Measurements from ENCODE around the gene CDC20. TPM values are rescaled to one million over a fixed set of nuclear protein-coding genes. Genes with fewer than 3 reads are reported as not detected.

CDC20 gene
- total and polyA plus RNA-seq, 2 of the 8 experiments (the other 6 are each of a cell fraction or from before 2014, with no cell fraction given), result 214 to 221 TPM

DNA sequence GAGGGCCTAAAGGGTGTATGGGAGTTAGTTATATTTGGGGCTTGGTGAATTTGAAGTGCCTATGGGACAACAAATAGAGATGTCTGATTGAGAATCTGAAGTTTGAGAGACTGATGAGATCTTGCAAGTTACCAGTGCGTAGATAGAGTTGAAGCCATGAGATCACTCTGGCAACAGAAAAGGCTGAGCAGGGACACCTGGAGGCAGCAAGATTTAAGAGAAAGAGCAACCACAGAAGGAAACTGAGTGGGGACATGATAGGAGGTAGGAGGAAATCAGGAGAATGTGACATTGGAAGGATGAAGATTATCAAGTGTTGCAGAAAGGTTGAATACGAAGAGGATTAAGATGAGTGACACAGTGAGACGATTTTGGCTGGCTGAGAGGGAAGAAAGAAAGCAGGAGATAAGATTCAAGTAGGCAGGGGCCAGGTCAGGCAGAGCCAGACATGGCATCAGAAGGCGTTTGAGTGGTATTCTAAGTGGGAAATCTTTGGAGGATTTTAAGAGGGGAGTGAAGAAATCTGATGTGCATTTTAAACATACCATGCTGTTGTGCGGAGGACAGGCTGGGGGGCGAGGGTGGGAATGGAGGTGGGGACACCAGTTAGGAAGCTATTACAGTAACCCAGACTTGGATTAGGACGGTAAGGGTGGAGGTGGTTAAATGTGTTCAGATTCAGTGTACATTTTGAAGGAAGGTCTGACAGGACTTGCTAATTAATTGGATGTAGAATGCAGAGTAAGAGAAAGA is 24.2 kb upstream of the CDC20 start:
- no peak overlapping the region for H3K27ac ChIP-seq (ENCODE audit: low read depth, low read length)
- no peak overlapping the region for H2AFZ ChIP-seq (ENCODE audit: low read length)
- H2BK20ac ChIP-seq (ENCODE audit: low read length), result no peak overlapping the region
- H3K4ac ChIP-seq (replicated peaks; ENCODE audit: insufficient read length, low read depth, low read length), result no peak overlapping the region
- H4K8ac ChIP-seq (ENCODE audit: extremely low read depth, insufficient read depth, low read length), result no peak overlapping the region
- no peak overlapping the region for H2AK5ac ChIP-seq (ENCODE audit: low read depth, low read length)
- H2BK15ac ChIP-seq (ENCODE audit: low read length), result peak overlapping the region; percentile 18; the same call in 1 of the 2 replicates
- no peaks in the 10 kb centered on the region for H3K27me3 ChIP-seq (replicated peaks in 1 of 4; ENCODE audit: control insufficient read depth in 3 of 4, extremely low read depth in 1 of 4, insufficient read depth in 3 of 4, low read length in 3 of 4)
- no peaks in the 10 kb centered on the region for H4K20me1 ChIP-seq (replicated peaks in 1 of 2; ENCODE audit: control insufficient read depth in 1 of 2, insufficient read depth in 2 of 2, low read length in 2 of 2)
- TF ChIP-seq RAD21 (IDR thresholded peaks at IDR 0.05 in 1 of 2, conservative IDR thresholded peaks at IDR 0.05 in 1 of 2; ENCODE audit: low read depth in 2 of 2, low read length in 2 of 2) (peak in 1 of 2 experiments; percentile 13; a peak in 1 of 4 replicates), RXRA (IDR thresholded peaks at IDR 0.05; ENCODE audit: insufficient read depth, low read depth, low read length) (no peak)
- H2BK120ac ChIP-seq (replicated peaks; ENCODE audit: low read depth, low read length), result no peak overlapping the region
- no peak overlapping the region for H2BK5ac ChIP-seq (ENCODE audit: low read depth, low read length)
- no peaks in the 10 kb centered on the region for H3K79me1 ChIP-seq (ENCODE audit: low read depth, low read length)
- no peaks in the 10 kb centered on the region for H3K79me2 ChIP-seq (ENCODE audit: control insufficient read depth in 1 of 2, insufficient read depth in 2 of 2, low read length in 2 of 2)
- H3K4me3 ChIP-seq (ENCODE audit: extremely low read depth in 1 of 4, insufficient read depth in 2 of 4, low read depth in 3 of 4, low read length in 4 of 4), result no peak overlapping the region
- peaks cover 0 to 8% (median 3%) of the 10 kb centered on the region in 4 experiments; a peak in 3 of 7 replicates for H3K4me1 ChIP-seq (replicated peaks in 1 of 4; ENCODE audit: control insufficient read depth in 3 of 4, insufficient read depth in 4 of 4, low read length in 3 of 4)
- no peak overlapping the region for H3K56ac ChIP-seq (replicated peaks; ENCODE audit: insufficient read length, low read depth, low read length)
- FAIRE-seq, result no peak
- DNase-seq (ENCODE audit: low read depth in 1 of 2, low spot score in 2 of 2), result no peak
- no peak overlapping the region for H3K18ac ChIP-seq (ENCODE audit: extremely low read depth, low read length)
- no peaks in the 10 kb centered on the region for H3K36me3 ChIP-seq (ENCODE audit: control insufficient read depth in 2 of 4, insufficient read depth in 4 of 4, low read length in 3 of 4)
- no peak overlapping the region for H3K4me2 ChIP-seq (ENCODE audit: insufficient read depth in 1 of 2, low read depth in 2 of 2, low read length in 2 of 2)
- no peaks in the 10 kb centered on the region for H3K9me3 ChIP-seq (ENCODE audit: insufficient read depth in 2 of 2, low read depth in 1 of 2, low read length in 1 of 2)
- no peak overlapping the region for H3K9ac ChIP-seq (replicated peaks in 1 of 4; ENCODE audit: extremely low read depth in 1 of 4, low read depth in 3 of 4, low read length in 3 of 4)
- no peak overlapping the region for H3K23ac ChIP-seq (ENCODE audit: insufficient read length)
- H3K14ac ChIP-seq (ENCODE audit: insufficient read length), result no peak overlapping the region
- no peaks in the 10 kb centered on the region for H3K23me2 ChIP-seq (ENCODE audit: low read depth, low read length)
- CTCF ChIA-PET (ENCODE audit: partially characterized antibody), result interaction anchor here (0.8 to 1.3 kb wide), 4 partner anchors 18 to 108 kb away, joined by 3 to 4 read pairs (median 4); no protein-coding TSS in a partner anchor
- H4K5ac ChIP-seq (ENCODE audit: insufficient read length, low read depth, low read length), result no peak overlapping the region
- H2BK12ac ChIP-seq (ENCODE audit: low read depth, low read length), result no peak overlapping the region
- no peak overlapping the region for H4K91ac ChIP-seq (replicated peaks; ENCODE audit: insufficient read length, low read length)
- 90 to 100% methylated on average over 1 to 7 of the region's 7 CpGs for WGBS, 2 experiments (ENCODE audit: extremely low coverage in 1 of 2, insufficient coverage in 1 of 2, insufficient read length in 1 of 2, insufficient replicate concordance in 2 of 2, low coverage in 1 of 2, low lambda C conversion rate in 2 of 2, missing lambda C conversion rate in 1 of 2)
- POLR2A ChIA-PET (ENCODE audit: partially characterized antibody), result interaction anchor here (0.6 to 1.4 kb wide), 2 partner anchors 24 to 371 kb away, joined by 3 to 5 read pairs; partner anchors contain the start of gene CDC20

Measured in H1 (cell line).